Heart left ventricle (tissue), 16 donors: ENCODE results near the gene FIG4. TPM values are rescaled to one million over a fixed set of nuclear protein-coding genes. Genes with fewer than 3 reads are reported as not detected.

Experiments
- ATAC-seq, 4 donors: fragments of 200-7000 bp; cut with Tn5 transposase; one replicate each; pipeline ENCODE4 v1.9.1; 2020 to 2022; ENCODE audit warnings: moderate library complexity in 4 of 4, mild to moderate bottlenecking in 3 of 4, moderate number of reproducible peaks in 1 of 4
- DNase-seq, 5 donors: peaks; one replicate each; pipeline ENCODE4 v3.0.0-alpha.2; 2020
- H3K27ac ChIP-seq, 12 donors: fragments of 200-600 bp; sonication (generic) in 4 of 12; one replicate each; pipeline versions ENCODE4 v1.5.0 to v1.8.0; 2016 to 2022; ENCODE audit warnings: mild to moderate bottlenecking in 2 of 12
- H3K27me3 ChIP-seq, 9 donors: fragments of 200-600 bp; sonication (generic) in 2 of 9; one replicate each; pipeline versions ENCODE4 v1.5.1 to v1.8.0; 2016 to 2022; ENCODE audit warnings: mild to moderate bottlenecking in 3 of 9
- H3K36me3 ChIP-seq, 9 donors: fragments of 200-600 bp; sonication (generic) in 2 of 9; one replicate each; pipeline versions ENCODE4 v1.5.0 to v1.8.0; 2018 to 2022; ENCODE audit warnings: mild to moderate bottlenecking in 2 of 9
- H3K4me1 ChIP-seq, 12 donors: fragments of 200-600 bp; sonication (generic) in 4 of 12; one replicate each; pipeline versions ENCODE4 v1.5.0 to v1.8.0; 2016 to 2022; ENCODE audit warnings: mild to moderate bottlenecking in 3 of 12
- H3K4me3 ChIP-seq, 12 donors: fragments of 200-600 bp; sonication (generic) in 4 of 12; one replicate each; pipeline versions ENCODE4 v1.5.0 to v1.8.0; 2017 to 2022; ENCODE audit warnings: mild to moderate bottlenecking in 9 of 12, moderate library complexity in 4 of 12
- H3K9me3 ChIP-seq, 12 donors: fragments of 200-600 bp; sonication (generic) in 4 of 12; one replicate each; pipeline versions ENCODE4 v1.5.0 to v1.8.0; 2016 to 2022; ENCODE audit warnings: mild to moderate bottlenecking in 1 of 12
- CTCF ChIP-seq, 12 donors: fragments of 200-600 bp; sonication (generic) in 4 of 12; IDR thresholded peaks; one replicate each; pipeline versions ENCODE4 v1.5.0 to v1.8.0; 2018 to 2022; ENCODE audit warnings: antibody characterized with exemption in 12 of 12, mild to moderate bottlenecking in 5 of 12
- POLR2A ChIP-seq, 2 donors: fragments of 450-650 bp; IDR thresholded peaks; one replicate each; pipeline ENCODE4 v1.6.1; 2017; ENCODE audit warnings: antibody characterized with exemption in 2 of 2, mild to moderate bottlenecking in 2 of 2, moderate library complexity in 2 of 2
- WGBS, 4 donors: extraction: QIAGEN DNeasy Blood & Tissue Kit in 2 of 4; methylation state at CpG; one replicate each; pipeline versions ENCODE4 v1.1.5 to v1.1.7; 2013 to 2018; 5-methylcytosine and 5-hydroxymethylcytosine counted together
- intact Hi-C, 10 donors: fragments of 100-400 bp; cut with DNase I; formaldehyde crosslinking; loops; one replicate each; pipeline versions ENCODE4 v1.11.1 to v1.14.2; 2022
- polyA plus RNA-seq, 2 donors: library from polyadenylated mRNA; stranded (reverse); fragments of 200-250 nt; gene quantifications; one replicate each; pipeline ENCODE4 v1.2.3, GENCODE V29; 2013
- total RNA-seq, 9 donors: library from RNA; depleted of rRNA in 2 of 9; stranded (reverse); fragments of >200 nt in 2 of 9; fragmentation: NEBNext Ultra II Directional in 3 of 9; extraction: Animal tissue kit (Norgen Biotek cat#: 25700) in 3 of 9; gene quantifications; one replicate each; pipeline versions ENCODE4 v1.1.0 to v1.2.4, GENCODE V29; 2016 to 2023
- donor health status: ischemic (EF 13 %, LVEDD 7.1; RV severe dilation, severe dysfunction).
- donor health status: healthy with polysubstance abuse.
- donor health status: DM: no; HTN: yes; CAD: no.
- donor health status: DM: no; HTN: no; CAD: no.
- donor health status: ischemic (EF 25% LVEDD 6.9; RV normal size, moderate dysfunction).
- donor health status: ischemic (EF 25% LVEDD 5.7; RV mildly dilated, moderate dysfunction).
- donor health status: healthy.
- donor health status: DM: yes; HTN: yes; CAD: no.
- donor health status: ischemic (EF 35%, LVEDD 5.7; RV mildly dilated, moderate dysfunction).
- donor health status: nonischemic (EF 11% LVEDD 7.7; RV severe dilation, severe dysfunction).
- donor health status: DM: yes; HTN: yes; CAD: no.
- donor health status: PGD.
- donor health status: ischemic (EF 29% LVEDD 5.4; RV normal size, mild dysfunction).
- donor health status: nonischemic (EF 23%, LVEDD 6.1; RV moderate dilation, normal function).

FIG4 gene
- total and polyA plus RNA-seq, 11 donors = 4.8 to 17.2 (median 10.2) TPM

GRCh38 chr6:109800771-109801170 is 109.7 kb downstream of the FIG4 start:
- peaks cover 0 to 35% (median 10%) of the 10 kb centered on the region in 9 donors for H3K36me3 ChIP-seq
- H3K27ac ChIP-seq = no peak overlapping the region

GRCh38 chr6:109801794-109802193 is 110.7 kb downstream of the FIG4 start:
- H3K9me3 ChIP-seq = no peaks in the 10 kb centered on the region
- H3K4me1 ChIP-seq = no peaks in the 10 kb centered on the region
- H3K36me3 ChIP-seq = peaks cover 0 to 35% (median 10%) of the 10 kb centered on the region in 9 donors
- H3K4me3 ChIP-seq = no peak overlapping the region
- H3K27me3 ChIP-seq = no peaks in the 10 kb centered on the region
- no peak for ATAC-seq
- TF ChIP-seq POLR2A (IDR thresholded peaks at IDR 0.05) (no peak), CTCF (IDR thresholded peaks at IDR 0.05) (no peak)
- intact Hi-C loops = no loop called here
- DNase-seq = no peak
- no peak overlapping the region for H3K27ac ChIP-seq
- WGBS, 4 donors = 87 to 96% (median 90%) methylated on average over 2 of the region's 2 CpGs

More at GRCh38 chr6:109800771-109801170, 109.7 kb downstream of the FIG4 start:
- ATAC-seq (no peak), DNase-seq (no peak)
- no peak for TF ChIP-seq POLR2A (IDR thresholded peaks at IDR 0.05)
- no peak for TF ChIP-seq CTCF (IDR thresholded peaks at IDR 0.05)
- intact Hi-C loops = no loop called here
- Histone ChIP-seq H3K9me3 (no peaks in the 10 kb centered on the region), H3K4me1 (no peaks in the 10 kb centered on the region), H3K4me3 (no peak overlapping the region), H3K27me3 (no peaks in the 10 kb centered on the region)
- WGBS, 4 donors = 88 to 95% (median 94%) methylated on average over 2 of the region's 2 CpGs

GRCh38 chr6:109804020-109804419 is 112.9 kb downstream of the FIG4 start:
- Histone ChIP-seq H3K27me3 (no peaks in the 10 kb centered on the region), H3K9me3 (no peaks in the 10 kb centered on the region), H3K4me3 (no peak overlapping the region), H3K27ac (no peak overlapping the region), H3K36me3 (peaks cover 0 to 28% (median 3%) of the 10 kb centered on the region in 9 donors), H3K4me1 (no peaks in the 10 kb centered on the region)
- WGBS, 4 donors = 82 to 88% (median 86%) methylated on average over 1 of the region's 1 CpG
- intact Hi-C loops = no loop called here
- ATAC-seq = no peak
- no peak for DNase-seq
- TF ChIP-seq CTCF (IDR thresholded peaks at IDR 0.05) = no peak
- no peak for TF ChIP-seq POLR2A (IDR thresholded peaks at IDR 0.05)

- DNase-seq = no peak
- no peaks in the 10 kb centered on the region for H3K9me3 ChIP-seq
- TF ChIP-seq CTCF (IDR thresholded peaks at IDR 0.05) = no peak
- TF ChIP-seq POLR2A (IDR thresholded peaks at IDR 0.05) = no peak
- no peak overlapping the region for H3K4me3 ChIP-seq
- ATAC-seq = no peak
- no peaks in the 10 kb centered on the region for H3K27me3 ChIP-seq
- no peaks in the 10 kb centered on the region for H3K4me1 ChIP-seq
- intact Hi-C loops = no loop called here
- no peak overlapping the region for H3K27ac ChIP-seq
- H3K36me3 ChIP-seq = peaks cover 0 to 6% (median 0%) of the 10 kb centered on the region in 9 donors
Observed at GRCh38 chr6:109807881-109808280, 116.8 kb downstream of the FIG4 start.
